SKM-1 (cell line): ENCODE results near the gene PPIP5K2.
A peak's percentile ranks its signal among the peaks of the same experiment; 100 is the strongest.

Experiments
- DNase-seq: peaks from one replicate; lab custom pipeline; 2025; ENCODE audit not compliant: unreplicated experiment; lab: John Stamatoyannopoulos, UW

PPIP5K2 gene

DNA sequence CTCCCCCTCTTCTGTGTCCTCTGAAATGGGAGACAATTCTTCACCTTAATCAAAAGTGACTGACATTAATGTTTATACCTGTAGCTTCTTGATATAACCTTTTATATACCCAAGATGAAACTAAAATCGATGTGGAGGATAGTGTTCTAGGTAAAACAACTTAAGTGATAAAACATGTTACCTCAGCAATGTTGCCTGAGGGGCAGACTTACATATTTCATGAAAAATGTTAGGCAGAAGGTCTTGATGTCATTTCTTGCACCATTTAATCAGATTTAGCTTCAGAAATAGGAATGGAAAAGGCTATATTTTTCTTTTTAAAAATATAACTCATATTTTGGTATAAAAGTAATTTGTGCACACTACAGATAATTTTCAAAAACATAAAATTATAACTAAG is 115.8 kb downstream of the PPIP5K2 start:
- no peak for DNase-seq

DNA sequence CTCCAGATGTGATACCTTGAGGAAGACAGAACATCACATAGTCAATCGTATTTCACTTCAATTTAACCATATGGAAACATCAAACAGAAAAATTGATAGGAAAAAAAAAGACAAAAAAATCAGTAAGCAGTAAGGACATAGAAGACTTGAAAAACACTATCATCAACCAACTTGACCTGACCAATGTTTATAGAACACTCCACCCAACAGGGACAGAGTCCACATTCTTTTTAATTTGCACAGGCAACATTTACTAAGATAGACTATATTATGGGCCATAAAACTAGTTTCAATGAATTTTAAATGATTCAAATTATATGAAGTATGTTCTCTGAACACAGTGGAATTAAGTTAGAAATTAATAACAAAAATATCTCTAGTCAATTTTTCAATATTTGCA is 117.7 kb downstream of the PPIP5K2 start:
- DNase-seq, result no peak

DNA sequence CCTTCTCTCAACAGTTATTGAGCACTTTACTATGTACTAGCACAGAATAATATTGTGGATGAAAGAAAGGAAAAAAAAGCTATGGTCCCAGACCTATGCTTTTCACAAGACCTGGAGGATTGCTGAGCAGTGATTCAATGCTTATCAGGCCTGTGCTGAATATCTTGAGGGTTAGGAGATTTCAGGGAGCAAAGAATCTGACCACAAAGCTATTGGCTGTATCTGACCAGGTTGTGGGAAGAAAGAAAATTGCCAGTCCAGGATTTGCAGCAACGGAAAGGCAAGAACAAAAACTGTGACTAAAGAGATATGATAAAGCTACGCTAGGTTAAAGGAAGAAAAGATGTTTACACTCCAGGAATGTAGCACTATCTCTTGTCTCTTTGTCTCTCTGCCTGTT is 123.6 kb downstream of the PPIP5K2 start:
- no peak for DNase-seq

DNA sequence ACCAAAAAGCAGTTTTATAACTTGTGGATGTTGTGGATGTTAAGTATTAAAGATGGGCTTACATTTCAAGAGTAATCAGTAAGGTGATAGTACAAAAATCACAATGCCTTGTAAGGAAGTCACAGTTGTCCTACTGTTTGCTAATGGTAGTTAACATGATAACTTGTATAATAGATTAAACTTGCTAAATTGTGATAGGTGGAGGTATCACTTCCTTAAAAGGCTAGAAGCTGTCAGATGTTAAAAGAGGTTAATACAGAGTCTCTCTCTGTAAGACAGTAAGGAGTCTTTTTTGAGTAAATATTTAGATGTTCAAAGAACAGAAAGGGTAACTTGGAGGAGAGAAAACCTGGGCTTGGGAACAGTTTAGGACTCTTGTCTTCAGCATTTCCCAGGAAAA is 124.3 kb downstream of the PPIP5K2 start:
- no peak for DNase-seq

DNA sequence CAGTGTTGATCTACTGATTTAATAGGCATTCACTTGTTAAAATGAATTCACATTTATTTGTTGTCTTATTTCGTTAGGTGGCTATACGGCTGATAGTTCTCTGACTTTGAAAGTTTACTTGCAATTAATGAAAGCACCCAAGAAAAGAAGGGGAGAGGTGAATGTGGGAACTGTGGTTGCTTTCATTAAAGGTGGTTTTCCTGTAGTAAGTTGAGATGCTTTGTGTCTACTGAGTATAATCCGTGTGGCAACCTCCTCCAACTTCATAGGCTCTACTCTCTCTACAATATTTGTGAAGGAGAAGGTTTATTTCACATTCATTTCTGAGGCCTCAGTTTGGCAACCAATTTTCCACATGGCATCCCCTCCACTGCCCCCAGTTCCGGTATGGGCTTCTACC is 125.7 kb downstream of the PPIP5K2 start:
- DNase-seq, result no peak

DNA sequence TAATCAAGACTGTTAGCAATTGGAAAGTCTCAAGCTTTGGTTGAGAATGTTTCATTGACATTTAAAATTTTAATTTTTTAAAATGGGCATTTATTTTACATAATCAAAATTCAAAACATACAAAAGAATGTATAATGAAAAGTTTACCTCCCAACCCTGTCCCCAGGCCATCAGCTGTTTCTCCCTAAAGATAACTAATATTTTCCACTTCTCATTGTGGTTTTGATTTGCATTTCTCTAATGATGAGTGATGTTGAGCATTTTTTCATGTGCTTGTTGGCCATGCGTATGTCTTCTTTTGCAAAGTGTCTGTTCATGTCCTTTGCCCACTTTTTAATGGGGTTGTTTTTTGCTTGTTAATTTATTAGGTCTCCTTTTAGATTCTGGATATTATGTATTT is 127.0 kb downstream of the PPIP5K2 start:
- no peak for DNase-seq

DNA sequence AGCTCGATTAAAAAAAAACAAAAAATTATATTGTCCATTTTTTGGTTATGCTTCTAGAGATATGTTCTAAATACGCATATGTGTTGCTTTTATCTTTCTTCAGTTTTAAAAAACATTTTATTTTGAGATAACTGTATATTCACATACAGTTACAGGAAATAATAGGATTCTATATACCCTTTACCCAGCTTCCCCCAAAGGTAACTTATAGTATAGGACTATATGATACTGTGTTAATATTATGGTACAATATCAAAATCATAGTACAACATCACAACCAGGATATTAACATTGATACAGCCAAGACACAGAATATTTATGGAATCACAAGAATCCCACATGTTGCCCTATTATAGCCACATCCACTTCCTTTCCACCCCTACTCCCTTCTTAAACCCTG is 129.0 kb downstream of the PPIP5K2 start:
- no peak for DNase-seq

DNA sequence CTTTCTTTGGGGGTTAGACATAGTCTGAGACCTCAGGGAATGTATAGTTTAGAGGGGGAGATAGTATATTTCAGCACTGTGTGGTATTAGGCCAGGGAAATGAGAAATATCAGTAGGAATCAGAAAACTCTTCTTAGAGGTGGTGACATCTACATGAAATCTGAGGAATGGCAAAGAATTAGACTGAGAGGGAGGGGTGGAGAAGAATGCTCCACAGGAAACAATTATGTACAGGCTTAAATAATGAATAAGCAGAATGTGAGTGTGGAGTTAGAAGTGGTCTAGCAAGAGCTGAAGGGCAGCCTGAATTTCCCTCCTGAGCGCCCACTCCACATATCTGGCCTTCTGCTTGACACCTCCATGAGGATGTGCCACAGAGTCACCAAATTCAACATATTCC is 134.8 kb downstream of the PPIP5K2 start:
- no peak for DNase-seq

DNA sequence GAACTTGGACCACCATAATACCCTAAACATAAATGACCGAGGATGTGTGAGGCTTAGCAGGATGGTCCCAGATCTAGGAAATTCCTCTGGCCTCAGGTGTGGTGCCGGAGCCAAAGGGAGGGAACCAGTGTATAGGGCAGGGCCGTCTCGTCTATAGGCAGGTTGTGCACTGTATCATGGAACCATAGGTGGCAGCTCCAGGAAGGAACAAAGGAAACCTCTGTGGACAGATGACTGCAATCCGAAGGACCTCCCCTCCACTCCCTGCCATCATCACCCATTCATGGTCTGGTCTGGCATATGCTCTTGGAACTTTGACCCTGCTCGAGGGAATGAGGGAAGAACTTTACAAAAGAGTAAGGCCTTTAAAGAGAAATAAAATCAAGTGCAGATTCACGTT is 135.6 kb downstream of the PPIP5K2 start:
- DNase-seq, result no peak

DNA sequence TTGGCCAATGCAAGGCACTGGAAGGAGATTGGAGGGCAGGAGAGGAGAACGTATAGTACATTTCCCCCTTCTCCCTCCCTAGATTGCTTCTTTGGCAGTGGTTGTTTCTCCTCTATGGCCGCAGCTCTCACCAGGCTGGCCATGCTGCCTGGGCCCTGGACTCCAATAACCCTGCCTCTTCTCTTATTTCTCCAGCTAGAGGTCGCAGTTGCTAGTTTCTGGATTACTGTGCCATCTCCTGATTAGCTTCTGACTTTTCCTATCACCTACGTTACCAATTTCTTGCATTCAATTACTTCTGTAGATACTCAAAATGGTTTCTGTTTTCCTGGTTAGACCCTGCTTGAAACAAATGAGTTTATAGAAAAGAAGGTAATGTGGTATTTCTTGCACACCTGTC is 136.1 kb downstream of the PPIP5K2 start:
- DNase-seq, result no peak

DNA sequence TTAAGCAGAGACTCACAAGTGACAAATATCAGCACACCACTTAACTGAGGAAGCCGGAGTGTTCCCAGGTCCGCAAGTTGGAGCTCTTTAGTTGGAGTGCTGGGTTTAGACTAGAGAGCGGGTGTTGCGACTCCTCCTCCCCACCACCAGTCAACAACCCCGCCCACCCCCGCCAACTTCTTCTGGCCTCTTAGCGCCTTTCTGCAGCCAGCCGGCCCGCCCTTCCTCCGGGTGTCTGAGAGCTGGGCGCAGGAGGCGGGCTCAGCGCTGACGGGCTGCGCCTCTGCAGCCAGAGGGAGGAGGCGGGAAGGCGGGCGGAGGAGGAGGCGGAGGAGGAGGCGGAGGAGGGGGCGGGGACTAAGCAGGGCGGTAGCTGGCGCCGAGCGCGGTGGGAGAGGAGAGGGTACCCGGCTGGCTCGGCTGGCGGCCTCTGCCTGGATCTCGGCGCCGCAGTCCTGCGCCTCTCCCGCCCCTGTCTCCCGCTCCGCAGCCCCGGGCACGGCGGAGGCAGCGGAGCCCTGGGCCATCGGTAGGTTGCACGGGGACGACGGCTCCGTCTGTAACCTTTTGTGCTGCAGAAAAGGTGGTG is 138.4 kb downstream of the PPIP5K2 start, which contains the start of gene MACIR:
Gene MACIR, plus strand, starts transcription at position 396 of the 589 bp plus-strand sequence. CDS start 17,157 bp downstream, outside the sequence.
- DNase-seq, result peak; percentile 95

DNA sequence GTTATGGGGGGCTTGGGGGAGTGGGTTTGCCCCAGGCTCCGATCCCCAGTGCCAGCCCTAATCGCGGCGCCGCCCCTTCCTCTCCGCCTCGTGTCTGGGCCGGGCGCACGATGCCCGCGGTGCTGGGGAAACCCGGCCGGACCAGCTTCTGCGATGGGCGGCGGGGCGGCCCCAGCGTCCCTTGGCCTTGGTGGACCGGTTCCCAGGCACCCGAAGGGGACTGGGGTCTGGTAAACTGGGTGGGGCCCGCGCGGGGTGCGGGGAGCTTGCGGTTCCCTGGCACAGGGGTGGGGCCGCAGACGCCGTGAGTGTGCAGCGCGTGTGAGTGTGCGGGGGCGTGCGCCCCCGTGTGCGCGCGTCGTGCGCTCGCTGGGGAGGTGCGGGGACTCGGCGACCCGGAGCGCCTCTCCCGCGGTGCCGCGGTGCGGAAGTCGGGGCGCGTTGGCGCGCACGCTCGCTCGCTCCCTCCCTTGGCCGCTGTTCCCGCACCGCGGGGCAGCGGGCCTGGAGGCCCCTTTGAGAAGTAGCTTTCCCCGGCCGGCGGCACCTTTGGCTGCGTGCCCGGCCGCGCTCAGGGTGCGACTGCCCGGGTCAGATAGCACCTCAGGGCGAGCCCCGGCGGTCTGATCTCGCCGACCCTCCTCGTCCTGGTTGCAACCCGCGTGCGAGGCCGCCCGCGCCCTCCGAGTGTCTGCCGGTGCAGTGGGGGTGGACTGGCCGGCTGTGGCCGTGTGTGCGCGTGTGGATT is 139.0 kb downstream of the PPIP5K2 start:
- DNase-seq, result peak; percentile 23

DNA sequence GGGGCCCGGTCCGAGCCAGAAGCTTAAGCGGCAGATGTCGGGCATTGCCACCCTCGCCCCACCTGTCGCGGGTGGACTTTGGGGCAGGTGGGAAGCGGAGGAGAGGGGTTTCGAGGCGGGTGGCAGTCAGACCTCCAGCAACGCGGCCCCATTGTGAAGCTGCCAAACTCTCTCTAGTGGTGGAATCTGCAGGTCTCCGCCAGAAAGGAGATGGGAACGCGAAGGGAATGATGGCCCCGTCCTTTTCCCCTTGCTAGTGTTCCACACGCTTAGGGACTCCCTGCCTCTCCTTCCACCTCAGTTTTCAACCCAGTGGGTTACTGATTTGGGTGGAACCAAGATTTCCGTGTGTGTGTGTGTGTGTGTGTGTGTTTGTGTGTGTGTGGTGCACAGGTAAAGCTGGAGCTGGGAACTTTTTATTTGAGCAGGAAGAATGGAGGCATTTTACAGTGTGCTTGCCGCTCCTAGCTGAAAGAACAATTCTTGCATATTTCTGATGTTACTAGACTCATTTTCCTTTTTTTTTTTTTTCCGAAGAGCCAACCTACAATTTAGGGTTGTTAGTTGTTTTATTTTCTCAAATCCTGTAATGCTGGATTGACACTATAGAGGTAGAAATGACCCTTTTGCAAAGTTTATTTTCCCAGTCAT is 139.7 kb downstream of the PPIP5K2 start:
- no peak for DNase-seq

DNA sequence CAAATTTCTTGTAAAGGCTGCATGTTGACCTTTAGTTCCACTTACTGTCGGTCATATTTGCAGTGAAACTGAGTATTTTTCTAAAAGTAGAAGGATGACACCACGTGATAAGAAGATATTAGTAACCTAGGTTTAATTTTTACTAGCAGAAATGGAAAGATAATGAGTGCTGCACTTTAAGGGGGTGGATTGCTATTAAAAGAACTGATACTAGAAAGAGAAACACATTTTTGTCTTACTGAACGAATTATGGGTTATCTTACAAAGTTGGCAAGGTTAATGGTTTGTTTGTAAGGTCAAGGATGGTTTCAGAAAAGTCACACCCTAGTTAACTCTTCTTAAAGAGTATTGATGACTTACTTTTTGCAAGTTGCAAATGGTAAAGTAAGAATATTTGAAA is 140.8 kb downstream of the PPIP5K2 start:
- no peak for DNase-seq
